K562 (cell line): ENCODE measurements around the gene CRB2. TPM values are rescaled to one million over a fixed set of nuclear protein-coding genes. Genes with fewer than 3 reads are reported as not detected.

ENCODE experiments used
- CREB1 ChIP-seq, 2 experiments: sonication (generic) in 1 of 2; formaldehyde crosslinking in 1 of 2; IDR thresholded peaks; 2 replicates each; pipeline versions ENCODE4 v1.6.1 to v1.8.0; 2012 to 2022; ENCODE audit warnings: inconsistent platforms in 1 of 2, mild to moderate bottlenecking in 1 of 2, missing genetic modification reagents in 1 of 2, moderate library complexity in 1 of 2
- CXXC5 ChIP-seq: fragments of 250-450 bp; sonication (Bioruptor Pico); IDR thresholded peaks from 2 replicates; pipeline ENCODE4 v1.8.0; 2022; ENCODE audit warnings: inconsistent platforms, mild to moderate bottlenecking, moderate library complexity
- FOXJ3 ChIP-seq: sonication (generic); formaldehyde crosslinking; IDR thresholded peaks from 2 replicates; pipeline ENCODE4 v1.4.0; 2020; ENCODE audit warnings: mild to moderate bottlenecking, missing genetic modification reagents
- FUS ChIP-seq: fragments of 200-400 bp; formaldehyde crosslinking; optimal IDR thresholded peaks from 2 replicates; pipeline ENCODE3; 2017; ENCODE audit warnings: low read depth, low read length
- GTF2E2 ChIP-seq: fragments of 200-800 bp; sonication (Bioruptor generic); IDR thresholded peaks from 2 replicates; pipeline ENCODE4 v1.6.1; 2016; ENCODE audit warnings: missing genetic modification characterization, missing compliant biosample characterization
- JUNB ChIP-seq: fragments of 450-650 bp; formaldehyde crosslinking; conservative IDR thresholded peaks from 2 replicates; pipeline ENCODE4 v1.4.0; 2020; ENCODE audit warnings: mild to moderate bottlenecking
- MAFG ChIP-seq: fragments of 450-650 bp; conservative IDR thresholded peaks from 2 replicates; pipeline ENCODE4 v1.6.1; 2016; ENCODE audit warnings: missing genetic modification characterization, missing compliant biosample characterization
- MEIS2 ChIP-seq: fragments of 450-650 bp; IDR thresholded peaks from 2 replicates; pipeline ENCODE4 v1.6.1; 2014; ENCODE audit warnings: mild to moderate bottlenecking; ENCODE audit not compliant: partially characterized antibody
- MYC ChIP-seq, 2 experiments: fragments of 250-450 bp in 1 of 2; sonication (Bioruptor Pico) in 1 of 2; IDR thresholded peaks; 2 replicates each; pipeline versions ENCODE4 v1.5.1 to v1.6.1; 2012 to 2021; ENCODE audit warnings: low read depth in 2 of 2, borderline replicate concordance in 1 of 2, improper control_type of control experiment in 1 of 2, low read length in 1 of 2, mild to moderate bottlenecking in 1 of 2, moderate library complexity in 1 of 2
- RBBP5 ChIP-seq: fragments of 200-600 bp; sonication (generic); IDR thresholded peaks from 2 replicates; pipeline ENCODE4 v1.6.1; 2012; ENCODE audit warnings: borderline replicate concordance, mild to moderate bottlenecking, low read length, control low read depth, inconsistent platforms; ENCODE audit not compliant: insufficient read depth, poor library complexity, severe bottlenecking
- RBM34 ChIP-seq: fragments of 200-400 bp; formaldehyde crosslinking; IDR thresholded peaks from 2 replicates; pipeline ENCODE4 v1.6.1; 2018; ENCODE audit warnings: low read length, borderline replicate concordance; ENCODE audit not compliant: insufficient read depth
- RCOR1 ChIP-seq, 2 experiments: IDR thresholded peaks; 2 replicates each; pipeline ENCODE4 v1.6.1; 2012; ENCODE audit warnings: low read depth in 2 of 2, low read length in 2 of 2, borderline replicate concordance in 1 of 2, improper control_type of control experiment in 1 of 2
- SMAD4 ChIP-seq: fragments of 250-450 bp; sonication (Bioruptor Pico); conservative IDR thresholded peaks from 2 replicates; pipeline ENCODE4 v1.8.0; 2021; ENCODE audit warnings: inconsistent platforms, mild to moderate bottlenecking, moderate library complexity
- ZNF253 ChIP-seq: fragments of 250-450 bp; sonication (Bioruptor Pico); conservative IDR thresholded peaks from 2 replicates; pipeline ENCODE4 v1.6.1; 2021; ENCODE audit warnings: mild to moderate bottlenecking
- ZNF699 ChIP-seq: fragments of 250-450 bp; sonication (Bioruptor Pico); IDR thresholded peaks from 2 replicates; pipeline ENCODE4 v1.8.0; 2021; ENCODE audit warnings: mild to moderate bottlenecking, moderate library complexity; ENCODE audit not compliant: insufficient replicate concordance
- polyA plus RNA-seq, 8 experiments: library from polyadenylated mRNA; depleted of rRNA in 4 of 8; stranded (reverse) in 5 of 8; unstranded in 3 of 8; fragments of >200 nt; fragmentation: Nextera tagmentation in 2 of 8; fragmentation: Illumina TruSeq in 1 of 8; extraction: Ambion mirVana in 2 of 8; extraction: Trizol in 1 of 8; gene quantifications; 2 replicates each; pipeline versions ENCODE4 v1.2.1 to v1.2.3, GENCODE V29; 2011 to 2014; ENCODE audit warnings: inconsistent platforms in 1 of 8, missing spikeins in 1 of 8
- total RNA-seq, 7 experiments: library from RNA; depleted of rRNA in 6 of 7; stranded (reverse); fragments of >200 nt in 6 of 7; fragmentation: Illumina TruSeq in 2 of 7; extraction: Trizol in 2 of 7; gene quantifications; 2 replicates each; pipeline versions ENCODE4 v1.2.1 to v1.2.3, GENCODE V29; 2011 to 2021; ENCODE audit warnings: low replicate concordance in 1 of 7
- TF ChIP-seq, protein P1 (sequence below), 2 experiments: fragments of 450-650 bp in 1 of 2; sonication (generic) in 1 of 2; formaldehyde crosslinking in 1 of 2; IDR thresholded peaks in 1 of 2; conservative IDR thresholded peaks in 1 of 2; 2 replicates each; pipeline versions ENCODE4 v1.6.1 to v1.8.1; 2016 to 2023; ENCODE audit warnings: mild to moderate bottlenecking in 2 of 2, moderate library complexity in 2 of 2, inconsistent platforms in 1 of 2, missing genetic modification reagents in 1 of 2
- TF ChIP-seq, protein P2 (sequence below): fragments of 250-450 bp; sonication (Bioruptor Pico); IDR thresholded peaks from 2 replicates; pipeline ENCODE4 v1.4.0; 2020; ENCODE audit warnings: mild to moderate bottlenecking, moderate library complexity

Gene CRB2
- total and polyA plus RNA-seq, 9 of the 15 experiments (the other 6 are each of a cell fraction or from before 2014, with no cell fraction given), result 0.13 to 1.2 (median 0.25) TPM; not detected in 2

DNA sequence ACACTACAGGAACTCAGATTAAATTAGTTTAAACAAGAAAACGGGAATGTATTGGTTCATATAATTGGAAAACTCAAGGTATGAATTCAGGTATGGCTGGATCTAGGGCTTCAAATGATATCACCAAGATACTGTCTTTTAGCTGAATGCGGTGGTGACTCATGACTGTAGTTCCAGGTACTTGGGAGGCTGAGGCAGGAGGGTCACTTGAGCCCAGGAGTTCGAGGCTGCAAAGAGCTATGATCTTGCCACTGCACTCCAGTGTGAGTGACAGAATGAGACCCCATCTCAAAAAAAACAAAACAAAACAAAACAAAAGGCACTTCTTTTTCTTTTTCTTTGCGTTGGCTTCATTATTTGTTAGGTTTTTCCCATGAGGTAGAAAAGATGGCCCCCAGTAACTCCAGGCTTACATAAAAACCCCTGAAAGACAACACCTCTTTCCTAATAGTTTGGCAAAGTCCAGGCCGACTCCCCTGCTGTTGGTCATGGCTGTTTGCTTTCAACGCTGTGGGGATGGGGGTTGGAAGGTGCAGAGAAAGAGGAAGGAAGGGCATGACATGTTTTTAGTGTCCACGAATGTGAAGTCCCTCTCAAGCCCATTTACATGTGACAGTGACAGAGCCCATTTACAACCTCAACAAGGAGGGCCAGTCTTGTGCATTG, 39.8 kb upstream of the CRB2 start (continued):
- TF ChIP-seq, protein P1, sequence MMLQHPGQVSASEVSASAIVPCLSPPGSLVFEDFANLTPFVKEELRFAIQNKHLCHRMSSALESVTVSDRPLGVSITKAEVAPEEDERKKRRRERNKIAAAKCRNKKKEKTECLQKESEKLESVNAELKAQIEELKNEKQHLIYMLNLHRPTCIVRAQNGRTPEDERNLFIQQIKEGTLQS (IDR thresholded peaks at IDR 0.05), result peak; percentile 70
- TF ChIP-seq, protein P1 (CRISPR knock-in tag; conservative IDR thresholded peaks at IDR 0.05), result no peak
- 0 out of 2 replicates have a peak, but pooled peaks have one; percentile 20 for TF ChIP-seq SMAD4
- no peak for TF ChIP-seq FUS
- no peak for TF ChIP-seq RBBP5
- TF ChIP-seq RBM34, result no peak
- TF ChIP-seq ZNF253 (CRISPR knock-in tag), result no peak
- no peak for TF ChIP-seq MAFG
- no peak for TF ChIP-seq CREB1 (IDR thresholded peaks at IDR 0.05)
- no peak for TF ChIP-seq CREB1 (CRISPR knock-in tag; IDR thresholded peaks at IDR 0.05)
- no peak for TF ChIP-seq MYC (IDR thresholded peaks at IDR 0.05; ENCODE audit: low read depth, low read length)
- no peak for TF ChIP-seq MYC (CRISPR knock-in tag; IDR thresholded peaks at IDR 0.05; ENCODE audit: borderline replicate concordance, low read depth)
- peak; percentile 15; the same call in 1 of the 2 replicates for TF ChIP-seq CXXC5 (CRISPR knock-in tag)
- TF ChIP-seq RCOR1 (IDR thresholded peaks at IDR 0.05; ENCODE audit: borderline replicate concordance in 1 of 2, low read depth in 2 of 2, low read length in 2 of 2), result no peak
- TF ChIP-seq, protein P2, sequence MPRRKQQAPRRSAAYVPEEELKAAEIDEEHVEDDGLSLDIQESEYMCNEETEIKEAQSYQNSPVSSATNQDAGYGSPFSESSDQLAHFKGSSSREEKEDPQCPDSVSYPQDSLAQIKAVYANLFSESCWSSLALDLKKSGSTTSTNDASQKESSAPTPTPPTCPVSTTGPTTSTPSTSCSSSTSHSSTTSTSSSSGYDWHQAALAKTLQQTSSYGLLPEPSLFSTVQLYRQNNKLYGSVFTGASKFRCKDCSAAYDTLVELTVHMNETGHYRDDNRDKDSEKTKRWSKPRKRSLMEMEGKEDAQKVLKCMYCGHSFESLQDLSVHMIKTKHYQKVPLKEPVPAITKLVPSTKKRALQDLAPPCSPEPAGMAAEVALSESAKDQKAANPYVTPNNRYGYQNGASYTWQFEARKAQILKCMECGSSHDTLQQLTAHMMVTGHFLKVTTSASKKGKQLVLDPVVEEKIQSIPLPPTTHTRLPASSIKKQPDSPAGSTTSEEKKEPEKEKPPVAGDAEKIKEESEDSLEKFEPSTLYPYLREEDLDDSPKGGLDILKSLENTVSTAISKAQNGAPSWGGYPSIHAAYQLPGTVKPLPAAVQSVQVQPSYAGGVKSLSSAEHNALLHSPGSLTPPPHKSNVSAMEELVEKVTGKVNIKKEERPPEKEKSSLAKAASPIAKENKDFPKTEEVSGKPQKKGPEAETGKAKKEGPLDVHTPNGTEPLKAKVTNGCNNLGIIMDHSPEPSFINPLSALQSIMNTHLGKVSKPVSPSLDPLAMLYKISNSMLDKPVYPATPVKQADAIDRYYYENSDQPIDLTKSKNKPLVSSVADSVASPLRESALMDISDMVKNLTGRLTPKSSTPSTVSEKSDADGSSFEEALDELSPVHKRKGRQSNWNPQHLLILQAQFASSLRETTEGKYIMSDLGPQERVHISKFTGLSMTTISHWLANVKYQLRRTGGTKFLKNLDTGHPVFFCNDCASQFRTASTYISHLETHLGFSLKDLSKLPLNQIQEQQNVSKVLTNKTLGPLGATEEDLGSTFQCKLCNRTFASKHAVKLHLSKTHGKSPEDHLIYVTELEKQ, result no peak
- no peak for TF ChIP-seq ZNF699 (CRISPR knock-in tag)
- TF ChIP-seq JUNB (CRISPR knock-in tag), result no peak
- TF ChIP-seq FOXJ3 (CRISPR knock-in tag), result no peak
- no peak for TF ChIP-seq MEIS2
- no peak for TF ChIP-seq GTF2E2
